ENCODE results near the gene FLOT1. TPM values are rescaled to one million over a fixed set of nuclear protein-coding genes. Genes with fewer than 3 reads are reported as not detected.
A peak's percentile ranks its signal among the peaks of the same experiment; 100 is the strongest.

The FLOT1 gene
- total and polyA plus RNA-seq, 9 of the 15 experiments (the other 6 are each of a cell fraction or from before 2014, with no cell fraction given), result 11.7 to 149 (median 118) TPM

DNA sequence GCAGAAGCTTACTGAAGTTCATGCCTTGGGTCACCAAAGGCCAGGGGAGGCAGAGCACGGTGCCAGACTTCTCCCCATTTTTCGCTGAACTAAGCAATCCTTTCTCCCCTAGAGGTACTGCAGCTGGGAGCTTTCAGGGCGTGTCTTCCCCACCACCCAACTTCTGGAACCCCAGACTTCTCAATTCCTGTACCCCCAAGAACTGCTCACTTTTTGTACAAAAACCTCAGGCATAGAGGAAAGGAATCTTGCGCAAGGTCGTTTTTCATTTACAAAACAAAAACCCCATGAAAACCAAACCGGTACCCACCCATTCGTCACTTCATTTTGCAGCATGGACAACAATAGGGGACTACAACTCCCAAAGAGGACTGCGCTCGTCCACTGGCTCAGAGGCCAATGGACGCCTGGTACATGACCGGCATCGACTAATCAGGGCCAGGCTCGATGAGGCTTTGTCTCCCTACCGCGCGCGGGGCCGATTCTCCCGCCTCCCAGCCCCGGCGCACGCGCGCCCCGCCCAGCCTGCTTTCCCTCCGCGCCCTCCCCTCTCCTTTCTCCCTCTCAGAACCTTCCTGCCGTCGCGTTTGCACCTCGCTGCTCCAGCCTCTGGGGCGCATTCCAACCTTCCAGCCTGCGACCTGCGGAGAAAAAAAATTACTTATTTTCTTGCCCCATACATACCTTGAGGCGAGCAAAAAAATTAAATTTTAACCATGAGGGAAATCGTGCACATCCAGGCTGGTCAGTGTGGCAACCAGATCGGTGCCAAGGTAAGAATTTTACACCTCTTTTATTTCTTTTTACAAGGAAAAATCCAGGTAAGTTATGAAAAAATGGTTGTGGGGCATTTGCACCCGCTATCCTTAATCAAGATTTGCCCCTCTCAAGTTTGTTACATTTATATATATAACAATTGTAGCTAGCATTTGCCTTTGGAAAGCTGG is 22.4 kb downstream of the FLOT1 start, which contains the start of gene TUBB (continued):
- TF ChIP-seq, protein P1, sequence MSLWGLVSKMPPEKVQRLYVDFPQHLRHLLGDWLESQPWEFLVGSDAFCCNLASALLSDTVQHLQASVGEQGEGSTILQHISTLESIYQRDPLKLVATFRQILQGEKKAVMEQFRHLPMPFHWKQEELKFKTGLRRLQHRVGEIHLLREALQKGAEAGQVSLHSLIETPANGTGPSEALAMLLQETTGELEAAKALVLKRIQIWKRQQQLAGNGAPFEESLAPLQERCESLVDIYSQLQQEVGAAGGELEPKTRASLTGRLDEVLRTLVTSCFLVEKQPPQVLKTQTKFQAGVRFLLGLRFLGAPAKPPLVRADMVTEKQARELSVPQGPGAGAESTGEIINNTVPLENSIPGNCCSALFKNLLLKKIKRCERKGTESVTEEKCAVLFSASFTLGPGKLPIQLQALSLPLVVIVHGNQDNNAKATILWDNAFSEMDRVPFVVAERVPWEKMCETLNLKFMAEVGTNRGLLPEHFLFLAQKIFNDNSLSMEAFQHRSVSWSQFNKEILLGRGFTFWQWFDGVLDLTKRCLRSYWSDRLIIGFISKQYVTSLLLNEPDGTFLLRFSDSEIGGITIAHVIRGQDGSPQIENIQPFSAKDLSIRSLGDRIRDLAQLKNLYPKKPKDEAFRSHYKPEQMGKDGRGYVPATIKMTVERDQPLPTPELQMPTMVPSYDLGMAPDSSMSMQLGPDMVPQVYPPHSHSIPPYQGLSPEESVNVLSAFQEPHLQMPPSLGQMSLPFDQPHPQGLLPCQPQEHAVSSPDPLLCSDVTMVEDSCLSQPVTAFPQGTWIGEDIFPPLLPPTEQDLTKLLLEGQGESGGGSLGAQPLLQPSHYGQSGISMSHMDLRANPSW (CRISPR knock-in tag; IDR thresholded peaks at IDR 0.05), result no peak
- no peak for TF ChIP-seq ETS2 (tag; IDR thresholded peaks at IDR 0.05; ENCODE audit: borderline replicate concordance, poor library complexity, severe bottlenecking)
- TF ChIP-seq CTCF (IDR thresholded peaks at IDR 0.05 in 2 of 3, conservative IDR thresholded peaks at IDR 0.05 in 1 of 3; ENCODE audit: insufficient read depth in 2 of 3, low read depth in 1 of 3, low read length in 3 of 3), result peak in 2 of 3 experiments; percentile 13 to 14; a peak in 2 of 6 replicates
- no peak for TF ChIP-seq STAG1 (CRISPR knock-in tag; IDR thresholded peaks at IDR 0.05; ENCODE audit: borderline replicate concordance)
- TF ChIP-seq CC2D1A (IDR thresholded peaks at IDR 0.05), result no peak
- TF ChIP-seq HMGN3 (IDR thresholded peaks at IDR 0.05; ENCODE audit: borderline replicate concordance, extremely low read depth, insufficient read length, low read depth, low read length), result no peak
- no peak for TF ChIP-seq SMAD2 (IDR thresholded peaks at IDR 0.05; ENCODE audit: low read depth, low read length)
- no peak for TF ChIP-seq ZNF778 (CRISPR knock-in tag; IDR thresholded peaks at IDR 0.05)
- TF ChIP-seq MAZ (CRISPR knock-in tag; conservative IDR thresholded peaks at IDR 0.05 in 1 of 2, IDR thresholded peaks at IDR 0.05 in 1 of 2), result peak; percentile 91 to 95
- TF ChIP-seq FOXA1 (IDR thresholded peaks at IDR 0.05; ENCODE audit: borderline replicate concordance), result no peak
- TF ChIP-seq ZMIZ1 (IDR thresholded peaks at IDR 0.05; ENCODE audit: low read depth in 2 of 2, low read length in 2 of 2), result peak in 1 of 2 experiments; percentile 85; a peak in 2 of 4 replicates
- TF ChIP-seq ZBTB9 (CRISPR knock-in tag; IDR thresholded peaks at IDR 0.05), result no peak
- no peak for TF ChIP-seq ZFX (CRISPR knock-in tag; IDR thresholded peaks at IDR 0.05)
- TF ChIP-seq SAFB2 (IDR thresholded peaks at IDR 0.05; ENCODE audit: borderline replicate concordance, low read depth, low read length, severe bottlenecking), result no peak
- peak; percentile 73 for TF ChIP-seq ZNF384 (IDR thresholded peaks at IDR 0.05; ENCODE audit: low read depth, low read length)
- TF ChIP-seq ZNF444 (CRISPR knock-in tag; IDR thresholded peaks at IDR 0.05), result no peak
